ENCODE results near the gene PCDH11X. TPM values are rescaled to one million over a fixed set of nuclear protein-coding genes. Genes with fewer than 3 reads are reported as not detected.
"Not testable (repeated sequence)": the region's sequence is repeated elsewhere in the genome, so short reads cannot be mapped to it uniquely, and the experiment has no call there.

Gene PCDH11X
- total RNA-seq, 2 donors from 2014 or later = 1.1 to 3.3 TPM

DNA sequence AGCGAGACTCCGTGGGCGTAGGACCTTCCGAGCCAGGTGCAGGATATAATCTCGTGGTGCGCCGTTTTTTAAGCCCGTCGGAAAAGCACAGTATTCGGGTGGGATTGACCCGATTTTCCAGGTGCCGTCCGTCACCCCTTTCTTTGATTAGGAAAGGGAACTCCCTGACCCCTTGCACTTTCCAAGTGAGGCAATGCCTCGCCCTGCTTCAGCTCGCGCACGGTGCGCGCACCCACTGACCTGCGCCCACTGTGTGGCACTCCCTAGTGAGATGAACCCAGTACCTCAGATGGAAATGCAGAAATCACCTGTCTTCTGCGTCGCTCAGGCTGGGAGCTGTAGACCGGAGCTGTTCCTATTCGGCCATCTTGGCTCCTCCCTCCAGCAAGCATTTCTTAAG, 46.1 kb downstream of the PCDH11X start:
- not testable (repeated sequence) for H3K4me3 Mint-ChIP-seq; H3K27me3 ChIP-seq (ENCODE audit: control insufficient read depth, insufficient read depth, low read length, poor library complexity, severe bottlenecking); DNase-seq; H3K4me3 ChIP-seq (ENCODE audit: low read length); H3K36me3 ChIP-seq (ENCODE audit: control insufficient read depth, insufficient read depth, low read length); H3K4me1 Mint-ChIP-seq; H3K27ac Mint-ChIP-seq; H3K27me3 Mint-ChIP-seq (ENCODE audit: insufficient read depth); H3K36me3 Mint-ChIP-seq (ENCODE audit: low read depth); H3K27ac ChIP-seq (ENCODE audit: low read depth, low read length); H3K4me1 ChIP-seq (ENCODE audit: control insufficient read depth, insufficient read depth, low read length); H3K9me3 ChIP-seq (ENCODE audit: control insufficient read depth, low read length); H3K9ac ChIP-seq (ENCODE audit: extremely low read depth, low read length, poor library complexity, severe bottlenecking); H3K9me3 Mint-ChIP-seq
- WGBS, 2 experiments (ENCODE audit: insufficient coverage in 1 of 2, insufficient read length in 1 of 2) = 90% methylated on average over 12 of the region's 24 CpGs; no CpG with 5 or more reads in 1 of the 2 experiments

Measured in endodermal cell (in vitro differentiated cells).